GM18498 (cell line): ENCODE data around the gene PGAM5.
"Not testable (repeated sequence)": the region's sequence is repeated elsewhere in the genome, so short reads cannot be mapped to it uniquely, and the experiment has no call there.

ENCODE experiments used
- ATAC-seq: cut with Tn5 transposase; IDR thresholded peaks from one replicate; pipeline ENCODE4 v1.9.1; 2021; ENCODE audit warnings: mild to moderate bottlenecking, moderate library complexity; ENCODE audit not compliant: unreplicated experiment

Gene PGAM5

GRCh38 chr12:132687211-132688164 lies 23.2 kb upstream of the PGAM5 start, which contains the start of the genes POLE and PXMP2:
TSS of gene POLE (minus strand) at chr12:132687342. CDS start at chr12:132687315, 27 bp downstream.
TSS of gene PXMP2 (plus strand) at chr12:132687587. CDS start at chr12:132687671, 84 bp downstream.
- ATAC-seq: peak; percentile 93

- ATAC-seq: no peak
These were observed 21.4 kb upstream of the PGAM5 start for GRCh38 chr12:132689227-132689626.

DNA sequence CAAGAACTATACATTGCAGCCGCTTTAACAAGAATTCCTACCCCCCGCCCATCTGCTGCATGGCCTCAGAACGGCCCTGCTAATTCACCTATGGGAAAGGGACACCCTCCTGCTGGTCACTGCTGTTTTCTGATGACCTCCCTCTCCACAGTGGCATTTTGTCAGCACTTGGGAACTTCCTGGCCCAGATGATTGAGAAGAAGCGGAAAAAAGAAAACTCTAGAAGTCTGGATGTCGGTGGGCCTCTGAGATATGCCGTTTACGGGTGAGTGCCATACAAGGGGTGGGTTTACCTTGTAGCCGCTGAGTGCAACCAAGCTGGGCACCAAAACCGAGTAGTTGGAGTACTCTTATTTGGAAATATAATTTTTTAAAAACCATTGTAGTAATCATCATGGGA lies 20.5 kb upstream of the PGAM5 start:
- no peak for ATAC-seq

- ATAC-seq: not testable (repeated sequence)
These were observed 18.6 kb upstream of the PGAM5 start for GRCh38 chr12:132692030-132692429.

GRCh38 chr12:132694888-132695287 lies 15.8 kb upstream of the PGAM5 start:
- not testable (repeated sequence) for ATAC-seq

DNA sequence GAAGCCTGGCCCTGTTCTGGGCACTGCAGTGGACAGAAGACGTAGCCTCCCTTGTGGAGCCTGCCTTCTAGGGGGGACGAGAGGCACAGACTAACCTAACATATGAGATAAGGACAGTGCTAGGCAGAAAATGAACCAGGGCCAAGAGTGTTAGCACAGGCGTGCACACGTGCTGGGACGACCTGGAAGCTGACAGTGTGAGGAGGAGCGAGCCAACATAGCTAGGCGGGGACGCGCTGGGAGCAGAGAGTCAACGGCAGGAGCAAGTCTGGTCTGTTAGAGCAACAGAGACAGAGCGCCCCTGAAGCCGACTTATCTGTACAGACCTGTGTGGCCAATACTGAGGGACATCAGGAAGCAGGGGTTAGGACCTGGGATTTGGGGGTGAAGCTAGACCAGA lies 15.2 kb upstream of the PGAM5 start:
- no peak for ATAC-seq

DNA sequence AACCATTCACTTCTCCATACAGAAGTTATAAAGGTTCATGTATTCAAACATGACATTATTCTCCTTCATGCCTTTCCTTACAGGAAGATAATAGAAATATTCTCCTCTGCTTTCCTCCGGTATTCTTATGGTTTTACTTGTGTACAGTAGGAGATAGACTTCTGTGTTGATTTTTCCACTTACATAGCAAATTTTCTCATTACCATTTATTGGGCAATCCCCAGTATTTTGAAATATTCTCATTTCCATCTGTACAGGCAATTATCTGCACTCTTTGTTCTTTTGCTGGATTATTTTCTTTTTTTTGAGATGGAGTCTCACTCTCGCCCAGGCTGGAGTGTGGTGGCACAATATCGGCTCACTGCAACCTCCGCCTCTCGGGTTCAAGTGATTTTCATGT lies 12.3 kb upstream of the PGAM5 start:
- ATAC-seq: no peak

DNA sequence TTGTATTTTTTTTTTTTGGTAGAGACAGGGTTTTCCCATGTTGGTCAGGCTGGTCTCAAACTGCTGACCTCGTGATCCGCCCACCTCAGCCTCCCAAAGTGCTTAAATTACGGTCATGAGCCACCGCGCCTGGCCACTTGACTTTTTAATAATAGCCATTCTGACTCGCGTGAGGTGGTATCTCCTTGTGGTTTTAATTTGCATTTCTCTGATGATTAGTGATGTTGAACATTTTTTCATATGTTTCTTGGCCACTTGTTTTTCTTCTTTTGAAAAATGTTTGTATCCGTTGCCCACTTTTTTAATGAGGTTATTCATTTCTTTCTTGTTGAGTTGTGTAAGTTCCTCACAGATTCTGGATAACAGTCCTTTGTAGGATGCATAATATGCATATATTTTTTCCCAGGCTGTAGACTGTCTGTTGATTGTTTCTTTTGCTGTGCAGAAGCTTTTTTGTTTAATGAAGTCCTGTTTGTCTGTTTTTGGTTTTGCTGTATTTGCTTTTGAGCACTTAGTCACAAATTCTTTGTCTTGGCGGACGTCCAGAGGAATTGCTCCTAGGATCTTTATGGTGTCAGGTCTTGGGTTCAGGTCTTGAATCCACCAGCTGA lies 10.3 kb upstream of the PGAM5 start:
- ATAC-seq: peak; percentile 52

GRCh38 chr12:132702640-132703039 lies 8.0 kb upstream of the PGAM5 start:
- no peak for ATAC-seq

GRCh38 chr12:132703641-132704040 lies 7.0 kb upstream of the PGAM5 start:
- no peak for ATAC-seq

DNA sequence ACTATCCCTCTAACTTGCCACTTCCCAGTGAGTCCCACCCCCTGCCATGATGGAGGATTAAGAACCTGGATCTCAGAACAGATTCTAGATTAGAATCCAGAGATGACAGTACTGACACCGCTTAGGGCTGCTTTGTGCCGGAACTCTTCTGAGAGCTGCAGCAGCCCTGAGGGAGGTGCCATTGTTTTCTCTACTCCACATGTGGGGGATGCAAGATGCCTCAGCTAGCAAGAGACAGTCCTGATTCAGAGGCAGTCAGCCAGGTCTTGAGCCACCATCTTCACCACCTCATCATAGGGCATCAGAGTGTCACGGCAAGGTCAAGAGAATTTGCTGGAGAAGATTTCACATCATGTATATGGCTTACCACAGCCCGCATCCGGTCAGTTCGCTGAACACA lies 3.4 kb upstream of the PGAM5 start:
- ATAC-seq: no peak

GRCh38 chr12:132708150-132708549 lies 2.5 kb upstream of the PGAM5 start:
- ATAC-seq: no peak

DNA sequence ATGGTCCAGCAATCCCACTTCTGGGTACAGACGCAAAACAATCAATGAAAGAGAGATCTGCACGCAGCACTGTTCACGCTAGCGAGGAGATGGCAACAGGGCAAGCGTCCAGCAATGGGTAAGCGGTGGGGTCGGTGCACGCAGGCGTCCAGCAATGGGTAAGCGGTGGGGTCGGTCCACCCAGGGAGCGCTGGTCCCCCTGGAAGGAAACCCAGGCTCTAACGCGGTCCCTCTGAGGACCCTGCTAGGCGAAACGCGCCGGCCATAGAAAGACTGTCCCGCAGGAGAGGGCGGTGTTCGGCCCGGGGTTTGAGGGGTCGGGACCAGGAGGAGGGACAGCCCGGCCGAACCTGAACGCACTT lies 618 bp upstream of the PGAM5 start:
- peak; percentile 23 for ATAC-seq

DNA sequence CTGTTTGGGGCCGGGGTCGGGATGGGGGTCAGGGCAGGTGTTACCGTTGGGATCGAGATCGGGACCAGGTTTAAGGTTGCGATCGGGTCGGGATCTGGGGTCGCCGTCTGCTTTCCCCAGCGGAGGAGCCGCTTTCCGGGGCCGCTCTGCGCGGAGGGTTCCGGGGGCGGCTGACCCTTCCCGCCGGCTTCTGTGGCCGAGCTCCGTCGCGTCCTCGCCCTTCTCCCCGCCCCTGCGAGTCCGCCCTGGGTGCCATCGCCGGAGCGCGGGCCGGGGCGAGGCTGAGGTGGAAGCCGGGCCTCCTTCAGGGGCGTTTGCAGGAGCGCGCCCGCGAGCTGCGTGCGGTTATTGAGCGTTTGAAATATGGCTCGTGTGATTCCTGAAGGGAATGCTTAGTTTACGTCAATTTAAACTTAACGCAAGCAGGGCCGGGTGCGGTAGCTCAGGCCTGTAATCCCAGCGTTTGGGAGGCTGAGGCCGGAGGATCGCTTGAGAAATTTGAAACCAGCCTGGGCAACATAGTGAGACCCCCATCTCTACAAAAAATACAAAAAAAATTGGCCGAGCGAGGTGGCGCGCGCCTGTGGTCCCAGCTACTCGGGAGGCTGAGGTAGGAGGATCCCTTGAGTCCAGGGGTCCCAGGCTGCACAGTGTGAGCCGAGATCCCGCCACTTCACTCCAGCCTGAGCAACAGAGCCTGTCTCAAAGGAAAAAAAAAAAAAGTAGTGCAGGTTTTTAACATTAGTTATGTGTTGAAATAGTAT lies 620 bp downstream of the PGAM5 start:
- no peak for ATAC-seq

GRCh38 chr12:132713123-132713522 lies 2.5 kb downstream of the PGAM5 start:
- no peak for ATAC-seq

- ATAC-seq: no peak
These were observed 5.2 kb downstream of the PGAM5 start for GRCh38 chr12:132715874-132716273.

DNA sequence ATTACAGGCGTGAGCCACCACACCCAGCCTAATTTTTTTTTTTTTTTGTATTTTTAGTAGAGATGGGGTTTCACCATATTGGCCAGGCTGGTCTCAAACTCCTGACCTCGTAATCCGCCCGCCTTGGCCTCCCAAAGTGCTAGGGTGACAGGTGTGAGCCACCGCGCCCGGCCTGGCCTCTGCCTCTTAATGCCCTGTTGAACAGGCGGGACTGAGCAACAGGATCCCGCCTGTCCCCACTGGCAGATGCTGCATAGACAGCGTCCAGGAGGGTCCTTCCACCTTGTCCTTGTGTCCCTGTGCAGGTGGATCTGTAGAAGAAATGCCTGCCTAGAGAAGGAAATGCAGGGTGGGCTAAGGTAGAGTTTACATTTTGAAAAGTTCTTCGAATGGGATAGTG lies 5.7 kb downstream of the PGAM5 start:
- no peak for ATAC-seq

DNA sequence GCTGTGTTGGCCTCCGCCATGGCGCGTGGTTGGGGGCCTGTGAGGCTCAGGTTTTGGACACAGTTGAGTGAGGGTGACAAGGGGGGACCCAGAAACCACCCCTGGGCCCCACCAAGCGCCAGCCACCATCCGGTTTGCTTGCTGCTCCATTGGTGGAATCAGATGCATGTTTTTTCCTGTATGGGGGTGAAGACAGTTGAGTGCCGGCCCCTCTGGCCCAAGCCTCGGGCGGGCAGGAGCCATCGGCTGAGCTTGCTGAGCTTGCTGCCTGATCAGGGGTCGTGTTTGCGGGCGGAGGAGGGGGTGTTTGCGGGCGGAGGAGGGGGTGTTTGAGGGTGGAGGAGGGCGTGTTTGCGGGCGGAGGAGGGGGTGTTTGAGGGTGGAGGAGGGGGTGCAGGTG lies 6.4 kb downstream of the PGAM5 start:
- no peak for ATAC-seq

DNA sequence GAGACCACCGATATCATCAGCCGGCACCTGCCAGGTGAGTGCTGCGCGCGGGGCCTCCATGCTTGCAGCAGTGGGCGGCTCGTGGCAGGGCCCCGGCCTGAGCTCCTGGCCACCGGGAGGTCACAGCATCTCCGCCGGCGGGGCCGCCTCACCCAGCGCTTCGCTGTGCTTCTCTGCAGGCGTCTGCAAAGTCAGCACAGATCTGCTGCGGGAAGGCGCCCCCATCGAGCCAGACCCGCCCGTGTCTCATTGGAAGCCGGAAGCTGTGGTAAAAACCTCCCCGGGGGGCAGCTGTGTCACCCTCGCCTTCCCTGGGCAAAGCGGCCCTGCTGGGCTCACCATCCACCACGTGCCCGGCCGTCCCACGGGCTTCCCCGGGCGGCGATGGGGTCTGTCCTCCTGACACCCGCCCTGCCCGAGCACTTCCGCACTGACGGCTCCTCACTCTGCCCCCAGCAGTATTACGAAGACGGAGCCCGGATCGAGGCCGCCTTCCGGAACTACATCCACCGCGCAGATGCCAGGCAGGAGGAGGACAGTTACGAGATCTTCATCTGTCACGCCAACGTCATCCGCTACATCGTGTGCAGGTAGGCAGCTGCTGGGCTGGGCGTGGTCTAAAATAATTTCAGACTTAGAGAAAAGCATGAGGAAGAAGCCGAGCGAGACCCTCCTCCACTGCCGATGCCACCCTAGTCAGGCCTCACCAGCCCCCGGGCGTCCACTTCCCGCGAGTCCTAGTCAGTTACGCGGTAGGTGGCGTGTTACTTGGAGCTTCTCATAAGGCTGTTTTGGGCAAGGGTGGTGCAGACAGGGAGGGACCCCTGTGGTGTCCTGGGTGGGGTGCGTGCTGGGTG lies 7.1 kb downstream of the PGAM5 start:
- no peak for ATAC-seq

GRCh38 chr12:132718644-132719043 lies 8.0 kb downstream of the PGAM5 start:
- ATAC-seq: no peak
